Loucy (cell line): ENCODE measurements around the gene KAT14.

Experiments
- EZH2phosphoT487 ChIP-seq: fragments of 200-600 bp; IDR thresholded peaks from 2 replicates; pipeline ENCODE4 v1.6.1; 2018; ENCODE audit warnings: antibody characterized with exemption, mild to moderate bottlenecking, moderate library complexity, borderline replicate concordance
- TF ChIP-seq, protein P1 (sequence below): fragments of 200-600 bp; sonication (generic); conservative IDR thresholded peaks from 2 replicates; pipeline ENCODE4 v1.5.1; 2014; ENCODE audit warnings: mild to moderate bottlenecking, antibody characterized with exemption, low read length

DNA sequence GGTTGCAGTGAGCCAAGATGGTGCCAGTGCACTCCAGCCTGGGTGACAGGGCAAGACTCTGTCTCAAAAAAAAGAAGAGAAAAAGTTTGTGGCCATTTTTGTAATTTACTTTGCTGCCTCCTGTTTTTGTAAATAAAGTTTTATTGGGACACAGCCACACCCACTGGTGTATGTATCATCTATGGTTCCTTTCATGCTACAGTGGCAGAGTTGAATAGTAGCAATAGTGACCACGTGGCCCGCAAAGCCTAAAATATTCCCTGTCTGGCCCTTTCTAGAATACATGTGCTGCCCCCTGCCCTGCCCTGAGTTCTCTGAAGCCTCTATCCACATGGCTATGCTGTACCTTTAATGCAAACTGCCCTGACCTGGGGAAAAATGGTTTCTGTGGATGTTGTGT, 75.3 kb downstream of the KAT14 start:
- TF ChIP-seq, protein P1, sequence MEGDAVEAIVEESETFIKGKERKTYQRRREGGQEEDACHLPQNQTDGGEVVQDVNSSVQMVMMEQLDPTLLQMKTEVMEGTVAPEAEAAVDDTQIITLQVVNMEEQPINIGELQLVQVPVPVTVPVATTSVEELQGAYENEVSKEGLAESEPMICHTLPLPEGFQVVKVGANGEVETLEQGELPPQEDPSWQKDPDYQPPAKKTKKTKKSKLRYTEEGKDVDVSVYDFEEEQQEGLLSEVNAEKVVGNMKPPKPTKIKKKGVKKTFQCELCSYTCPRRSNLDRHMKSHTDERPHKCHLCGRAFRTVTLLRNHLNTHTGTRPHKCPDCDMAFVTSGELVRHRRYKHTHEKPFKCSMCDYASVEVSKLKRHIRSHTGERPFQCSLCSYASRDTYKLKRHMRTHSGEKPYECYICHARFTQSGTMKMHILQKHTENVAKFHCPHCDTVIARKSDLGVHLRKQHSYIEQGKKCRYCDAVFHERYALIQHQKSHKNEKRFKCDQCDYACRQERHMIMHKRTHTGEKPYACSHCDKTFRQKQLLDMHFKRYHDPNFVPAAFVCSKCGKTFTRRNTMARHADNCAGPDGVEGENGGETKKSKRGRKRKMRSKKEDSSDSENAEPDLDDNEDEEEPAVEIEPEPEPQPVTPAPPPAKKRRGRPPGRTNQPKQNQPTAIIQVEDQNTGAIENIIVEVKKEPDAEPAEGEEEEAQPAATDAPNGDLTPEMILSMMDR = no peak
- TF ChIP-seq EZH2phosphoT487 = no peak
